HG03521 (cell line): ENCODE measurements around the gene MAST3.

Source experiments
- ATAC-seq: cut with Tn5 transposase; IDR thresholded peaks from one replicate; pipeline ENCODE4 v1.9.1; 2021; ENCODE audit warnings: mild to moderate bottlenecking, moderate library complexity; ENCODE audit not compliant: unreplicated experiment

Gene MAST3

DNA sequence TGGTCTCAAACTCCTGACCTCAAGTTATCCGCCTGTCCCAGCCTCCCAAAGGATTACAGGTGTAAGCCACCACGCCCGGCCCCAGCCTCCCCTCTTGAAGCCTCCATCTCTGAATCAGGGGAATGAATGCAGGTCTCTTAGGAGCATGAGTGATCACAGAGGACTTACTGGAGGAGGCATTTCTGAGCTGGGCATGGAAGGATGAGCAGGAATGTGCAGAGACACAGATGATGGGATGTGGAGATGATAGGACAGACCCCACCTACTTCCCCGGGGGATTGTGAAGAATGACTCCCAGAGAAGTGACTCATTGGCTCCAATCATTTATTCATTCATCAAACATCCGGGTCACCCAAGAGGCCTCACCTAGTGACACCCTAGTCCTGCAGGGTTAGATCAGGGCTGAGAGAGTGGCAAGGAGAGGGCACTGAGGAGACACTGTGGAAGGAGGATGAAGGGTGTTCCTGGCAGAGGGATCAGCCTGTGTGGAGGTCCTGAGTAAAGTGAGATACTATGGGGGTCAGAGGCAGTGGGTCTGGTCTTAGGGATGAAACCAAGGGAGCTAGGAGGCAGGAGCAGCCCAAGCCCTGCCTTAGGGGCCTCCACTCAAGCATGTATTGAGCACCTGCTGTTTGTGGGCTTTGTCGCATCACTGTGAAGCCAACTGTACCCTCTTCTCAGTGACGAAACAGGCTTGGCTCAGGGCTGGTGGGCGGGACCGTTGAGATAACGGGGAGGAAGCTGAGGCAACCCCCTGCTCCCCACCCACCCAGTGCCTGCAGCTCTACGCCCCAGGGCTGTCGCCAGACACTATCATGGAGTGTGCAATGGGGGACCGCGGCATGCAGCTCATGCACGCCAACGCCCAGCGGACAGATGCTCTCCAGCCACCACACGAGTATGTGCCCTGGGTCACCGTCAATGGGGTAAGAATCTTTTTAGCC, 79.1 kb downstream of the MAST3 start:
- ATAC-seq, result no peak

DNA sequence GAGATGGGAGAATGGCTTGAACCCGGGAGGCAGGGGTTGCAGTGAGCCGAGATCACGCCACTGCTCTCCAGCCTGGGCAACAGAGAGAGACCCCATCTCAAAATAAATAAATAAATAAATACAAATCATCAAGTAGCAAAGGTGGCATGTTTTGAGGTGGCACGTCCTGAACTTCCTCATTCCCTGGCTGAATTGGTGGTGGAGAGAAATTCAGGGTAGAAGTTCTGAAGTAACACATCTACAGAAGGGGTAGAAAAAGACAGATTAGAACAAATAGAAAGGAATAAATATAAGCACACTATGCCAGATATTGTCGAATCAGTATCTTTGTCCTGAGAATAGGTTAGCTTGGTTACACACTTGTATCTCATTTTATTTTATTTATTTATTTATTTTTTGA, 82.4 kb downstream of the MAST3 start:
- ATAC-seq, result no peak

- ATAC-seq, result no peak
Measured at GRCh38 chr19:18183529-18183928, 86.0 kb downstream of the MAST3 start.

DNA sequence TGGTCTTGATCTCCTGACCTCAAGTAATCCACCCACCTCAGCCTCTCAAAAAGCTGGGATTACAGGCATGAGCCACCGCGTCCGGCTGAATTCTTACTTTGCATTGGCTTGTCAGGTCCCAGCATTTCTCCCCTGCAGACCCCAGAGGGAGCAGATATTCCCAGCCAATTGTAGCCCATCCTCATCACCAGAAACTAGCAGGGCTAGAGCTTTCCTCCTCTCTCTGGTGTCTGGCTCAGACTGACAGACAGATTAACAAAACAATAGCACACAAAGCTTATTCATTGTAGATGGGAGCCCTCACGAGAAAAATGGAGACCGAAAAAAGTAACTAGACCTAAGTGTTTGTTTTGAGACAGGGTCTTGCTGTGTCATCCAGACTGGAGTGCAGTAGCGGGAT, 88.0 kb downstream of the MAST3 start:
- no peak for ATAC-seq

DNA sequence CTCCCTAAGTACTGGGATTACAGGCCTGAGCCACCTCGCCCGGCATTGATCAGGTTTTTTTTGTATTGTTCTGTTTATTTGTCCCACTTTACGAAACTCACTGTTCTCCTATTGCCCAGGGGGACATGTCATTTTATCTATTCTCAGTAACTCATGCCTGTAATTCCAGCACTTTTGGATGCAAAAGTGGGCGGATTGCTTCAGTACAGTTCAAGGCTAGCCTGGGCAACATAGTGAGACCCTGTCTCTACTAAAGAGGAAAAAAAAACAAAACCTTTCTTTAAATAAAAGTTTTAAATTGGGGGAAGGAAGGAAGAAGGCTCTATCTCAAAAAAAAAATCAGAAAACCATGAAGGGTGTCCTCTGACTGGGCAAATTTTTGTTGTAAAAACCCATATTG, 92.7 kb downstream of the MAST3 start:
- ATAC-seq, result no peak

DNA sequence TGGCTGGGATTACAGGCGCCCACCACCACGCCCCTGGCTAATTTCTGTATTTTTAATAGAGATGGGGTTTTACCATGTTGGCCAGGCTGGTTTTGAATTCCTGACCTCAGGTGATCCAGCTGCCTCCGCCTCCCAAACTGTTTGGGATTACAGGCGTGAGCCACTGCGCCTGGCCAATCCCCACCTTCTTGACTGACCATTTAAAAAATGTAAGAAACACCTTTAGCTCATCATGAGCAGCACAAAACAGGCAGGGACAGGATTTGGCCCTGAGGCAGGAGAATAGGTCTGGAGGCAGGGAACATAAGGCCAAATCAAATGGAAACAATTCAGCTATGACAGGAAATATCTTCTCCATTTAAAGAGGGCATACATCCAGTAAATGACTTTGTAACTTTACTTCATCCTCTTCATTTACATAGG, 94.1 kb downstream of the MAST3 start:
- ATAC-seq, result no peak

GRCh38 chr19:18192673-18193387, 95.3 kb downstream of the MAST3 start, which contains the start of gene MPV17L2:
MPV17L2 (plus strand) TSS chr19:18193218; CDS start chr19:18193282, 64 bp downstream.
- peak; percentile 81 for ATAC-seq

- peak; percentile 19 for ATAC-seq
Measured at GRCh38 chr19:18193388-18194180, 96.0 kb downstream of the MAST3 start.

GRCh38 chr19:18194181-18194530, 96.6 kb downstream of the MAST3 start:
- no peak for ATAC-seq

GRCh38 chr19:18194554-18195238, 97.1 kb downstream of the MAST3 start:
- ATAC-seq, result no peak

GRCh38 chr19:18196511-18196845, 98.9 kb downstream of the MAST3 start:
- ATAC-seq, result no peak

GRCh38 chr19:18197306-18197705, 99.7 kb downstream of the MAST3 start:
- no peak for ATAC-seq

- ATAC-seq, result no peak
Measured at GRCh38 chr19:18197941-18198340, 100.4 kb downstream of the MAST3 start.

DNA sequence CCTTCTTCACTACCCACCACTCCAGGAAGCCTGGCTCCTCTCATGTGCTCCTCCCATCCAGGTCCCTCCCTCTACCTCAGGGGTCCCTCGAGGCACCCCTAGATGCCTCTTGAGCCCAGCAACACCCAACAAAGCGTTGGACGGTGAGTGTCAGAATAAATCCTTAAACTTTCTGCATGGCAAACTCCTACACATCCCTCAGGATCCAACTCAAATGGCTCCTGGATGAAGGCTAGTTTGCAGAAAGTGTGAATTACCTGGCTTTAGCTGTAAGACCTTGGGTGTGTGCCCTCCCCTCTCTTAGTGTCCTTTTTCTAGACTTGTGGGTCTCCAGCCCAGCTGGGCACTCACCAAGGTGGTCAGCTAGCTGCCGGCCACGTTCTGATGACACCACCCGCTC, 100.8 kb downstream of the MAST3 start:
- ATAC-seq, result no peak
